ENCODE data around the gene KIAA1328.

The KIAA1328 gene

DNA sequence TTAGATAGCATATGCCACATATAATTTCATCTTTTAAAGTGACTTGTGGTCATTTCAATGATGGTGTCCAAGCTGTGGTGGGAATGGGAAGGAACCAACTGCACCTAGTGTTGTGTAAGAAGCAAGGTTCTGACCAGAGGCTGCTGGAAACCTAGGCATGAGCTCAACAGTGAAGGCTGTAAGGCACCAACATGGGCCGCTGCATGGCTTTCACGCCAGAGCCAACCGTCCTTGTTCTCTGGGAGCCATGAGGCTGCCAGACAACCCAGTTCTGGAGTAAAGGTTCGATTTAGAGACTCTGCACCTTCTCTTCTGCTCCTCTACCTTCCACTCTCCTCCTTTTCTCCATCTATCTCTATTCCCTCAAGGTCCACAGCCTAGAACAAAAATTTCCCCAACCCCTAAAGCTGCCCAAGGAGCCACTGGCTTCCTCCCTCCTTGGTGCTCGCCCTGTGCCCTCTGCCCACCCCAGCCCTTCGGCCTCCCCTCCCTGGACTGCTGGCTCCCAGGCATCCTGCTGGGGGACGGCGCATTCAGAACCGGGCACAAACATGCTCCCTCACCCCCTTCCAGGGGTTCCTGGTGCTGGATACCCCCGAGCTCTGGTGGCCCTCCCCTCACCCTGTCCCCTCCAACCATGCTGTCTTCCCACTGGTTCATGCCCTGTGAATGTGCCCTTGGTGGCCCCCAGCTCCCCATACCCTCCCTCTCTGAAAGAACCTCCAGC lies 431.6 kb downstream of the KIAA1328 start:
- no peak for DNase-seq

DNA sequence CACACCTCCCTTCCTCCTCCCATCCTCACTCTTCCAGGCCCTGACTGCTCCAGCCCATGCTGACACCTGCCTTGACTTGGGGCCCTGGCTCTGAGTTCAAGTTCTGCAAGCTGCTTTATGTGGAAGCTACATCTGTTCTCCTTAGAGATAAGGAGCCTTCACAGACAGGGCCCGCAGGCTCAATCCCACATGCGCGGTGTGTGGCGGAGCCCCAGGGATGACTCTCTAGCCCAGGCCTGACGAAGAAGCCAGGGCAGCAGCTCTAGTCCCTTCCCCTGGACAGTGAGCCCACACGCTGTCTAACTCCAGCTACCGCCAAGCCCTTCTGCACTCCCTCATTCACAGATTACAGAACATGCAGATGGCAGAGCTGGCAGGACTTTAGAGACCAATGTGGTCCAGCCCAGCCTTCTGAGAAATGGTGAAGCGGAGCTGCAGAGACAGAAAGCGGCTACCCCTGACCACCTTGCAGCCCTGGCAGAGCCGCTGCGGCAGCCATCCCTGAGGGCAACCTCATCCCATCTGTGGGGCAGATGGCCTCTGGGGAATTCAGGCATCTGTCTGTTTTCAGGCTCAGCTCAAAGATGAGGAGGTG lies 432.4 kb downstream of the KIAA1328 start:
- DNase-seq: no peak

DNA sequence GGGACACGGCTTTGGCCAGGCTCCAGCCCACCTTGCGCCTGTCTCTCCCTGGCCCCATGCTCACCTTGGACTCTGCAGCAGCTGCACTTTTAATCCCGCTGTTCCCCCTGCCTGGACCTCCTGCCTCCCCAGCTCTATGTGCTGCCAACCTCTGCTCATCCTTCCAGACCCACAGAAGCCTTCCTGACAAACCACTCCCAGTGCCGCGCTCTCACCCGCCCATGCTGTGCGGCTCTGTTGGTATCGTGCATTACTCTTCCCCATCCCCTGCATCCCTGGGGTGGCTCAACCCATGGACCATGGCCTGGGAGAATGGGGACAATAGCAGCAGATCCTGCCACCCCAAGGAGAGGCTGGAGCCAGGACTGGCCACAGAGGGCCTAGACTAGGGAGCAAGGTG lies 433.1 kb downstream of the KIAA1328 start:
- DNase-seq: no peak

DNA sequence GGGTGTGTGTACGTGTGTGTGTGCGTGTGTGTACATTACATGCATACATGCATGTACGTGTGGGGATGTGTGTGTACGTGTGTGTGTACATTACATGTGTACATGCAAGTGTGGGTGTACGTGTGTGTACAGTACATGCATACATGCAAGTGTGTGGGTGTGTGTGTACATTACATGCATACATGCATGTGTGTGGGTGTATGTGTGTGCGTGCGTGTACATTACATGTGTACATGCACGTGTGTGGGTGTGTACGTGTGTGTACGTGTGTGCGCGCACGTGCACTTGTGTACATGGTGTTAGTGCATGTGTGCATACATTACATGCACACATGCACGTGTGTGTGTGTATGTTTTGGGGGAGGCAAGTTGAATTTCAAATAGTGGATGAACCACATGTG lies 436.0 kb downstream of the KIAA1328 start:
- no peak for DNase-seq

DNA sequence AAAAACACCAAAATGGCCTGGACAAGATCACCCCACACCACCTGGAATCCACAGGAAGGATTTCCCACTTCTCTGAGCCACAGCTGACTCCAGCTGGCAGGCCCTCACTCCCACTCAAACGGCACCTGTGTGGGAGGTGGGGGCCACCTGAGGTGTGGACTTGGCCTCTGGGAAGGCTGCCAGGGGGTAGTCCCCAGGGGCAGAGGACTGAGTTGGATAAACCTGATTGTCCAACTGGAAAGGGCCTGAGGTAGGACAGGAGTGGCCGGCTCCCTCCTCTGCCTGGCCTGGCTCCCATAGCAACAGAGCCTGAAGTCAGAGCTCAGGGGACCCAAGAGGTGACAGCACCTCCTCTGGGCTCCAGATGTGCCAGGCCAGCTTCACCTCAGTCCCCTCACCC lies 436.5 kb downstream of the KIAA1328 start:
- DNase-seq: no peak

DNA sequence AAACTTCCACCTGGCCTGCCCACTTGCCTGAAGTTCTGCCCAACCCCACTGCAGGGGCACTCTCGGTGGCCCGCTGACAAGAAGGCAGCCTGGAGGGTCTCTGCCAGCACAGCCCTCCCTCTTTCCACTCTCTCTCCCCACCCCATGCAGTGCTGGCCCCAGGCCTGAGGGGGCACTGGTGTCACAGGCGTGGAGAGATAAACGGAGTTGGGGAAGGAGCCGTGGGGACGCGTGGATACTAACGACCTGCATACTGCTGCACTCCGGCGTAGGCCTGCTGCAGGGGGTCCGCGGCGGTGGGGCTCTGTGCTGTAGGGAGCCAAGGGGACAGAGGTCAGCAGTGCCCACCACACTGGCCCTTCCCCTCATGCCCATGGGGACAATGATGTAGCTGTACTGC lies 437.4 kb downstream of the KIAA1328 start:
- no peak for DNase-seq

DNA sequence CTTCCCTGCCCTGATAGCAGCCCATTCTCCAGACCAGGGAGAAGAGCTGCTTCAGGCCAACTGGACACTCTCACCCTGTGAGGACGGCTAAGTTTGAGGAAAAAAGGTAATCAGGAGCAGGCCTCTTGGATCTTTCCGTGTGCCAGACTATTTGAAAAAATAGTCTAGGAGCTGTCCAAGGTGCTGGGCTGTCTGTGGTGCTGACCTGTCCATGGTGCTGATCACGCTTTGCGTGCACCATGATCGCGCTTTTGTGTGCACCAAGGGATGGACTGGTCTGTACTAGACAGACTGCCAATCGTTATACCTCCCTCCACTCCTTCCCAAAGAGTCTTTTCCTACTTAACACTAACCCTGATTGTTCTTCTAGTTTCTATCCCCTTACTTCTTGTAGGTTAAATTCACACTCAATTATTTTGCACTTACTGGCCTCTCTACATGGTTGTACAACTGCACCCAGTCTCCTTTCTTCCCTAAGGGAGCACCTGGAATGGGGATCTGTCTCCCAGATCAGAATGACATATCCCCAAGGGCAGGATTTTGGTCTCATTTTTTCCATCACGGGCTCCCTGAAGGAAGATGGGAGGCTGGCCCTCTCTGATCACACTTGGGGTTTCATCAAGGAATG lies 441.2 kb downstream of the KIAA1328 start:
- DNase-seq: peak; percentile 41

DNA sequence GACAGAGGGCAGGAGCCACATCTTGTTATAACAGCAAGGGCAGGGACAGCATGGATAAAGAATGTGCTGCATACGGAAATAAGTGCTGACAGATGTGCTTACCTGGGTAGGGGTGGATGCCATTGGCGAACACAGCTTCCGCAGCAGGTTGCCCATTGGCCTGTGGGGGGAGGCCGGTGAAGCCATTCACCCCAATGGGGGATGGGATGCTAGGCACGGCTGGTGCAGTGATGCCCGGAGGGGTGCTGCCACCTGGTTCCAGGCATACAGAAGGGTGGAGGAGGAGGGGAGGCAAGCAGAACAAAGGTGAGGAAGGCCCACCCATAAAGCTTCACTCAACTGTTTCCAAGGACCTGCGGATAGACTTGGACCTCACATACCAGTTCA lies 441.7 kb downstream of the KIAA1328 start:
- DNase-seq: no peak

DNA sequence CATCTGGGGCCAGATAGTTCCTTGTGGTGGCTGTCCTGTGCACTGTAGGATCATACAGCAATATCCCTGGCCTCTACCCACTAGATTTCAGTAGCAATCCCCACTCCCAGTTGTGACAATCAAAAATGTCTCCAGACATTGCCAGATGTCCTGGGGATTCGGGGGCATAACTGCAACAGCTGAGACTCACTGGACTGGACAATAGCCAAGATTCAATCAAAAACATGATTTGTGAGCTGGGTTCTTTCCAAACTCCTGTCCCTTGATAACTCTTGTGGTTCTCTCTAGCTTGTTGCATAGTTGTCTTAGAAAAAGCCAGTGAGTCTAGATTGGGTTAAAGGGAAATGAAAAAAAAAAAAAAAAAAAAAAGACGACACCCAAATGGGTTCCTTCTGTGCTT lies 443.3 kb downstream of the KIAA1328 start:
- no peak for DNase-seq

DNA sequence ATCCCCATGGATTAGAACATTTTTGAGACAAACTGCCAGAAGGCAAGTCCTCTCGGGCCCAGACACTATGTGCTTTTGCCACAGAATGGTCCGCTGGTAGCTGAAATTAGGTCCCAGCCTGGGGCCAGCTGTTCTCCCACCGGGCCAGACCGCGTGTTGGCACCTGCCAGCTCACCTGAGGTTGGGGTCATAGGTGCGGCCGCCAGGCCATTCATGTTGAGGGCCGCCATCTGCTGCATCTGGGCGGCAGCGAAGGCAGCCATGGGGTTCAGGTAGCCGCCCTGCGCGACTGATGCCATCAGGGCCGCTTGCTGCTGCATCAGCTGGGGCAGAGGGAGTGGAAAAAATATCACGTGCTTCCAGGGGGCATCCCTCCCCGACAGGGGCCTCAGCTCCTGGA lies 443.9 kb downstream of the KIAA1328 start:
- DNase-seq: no peak

DNA sequence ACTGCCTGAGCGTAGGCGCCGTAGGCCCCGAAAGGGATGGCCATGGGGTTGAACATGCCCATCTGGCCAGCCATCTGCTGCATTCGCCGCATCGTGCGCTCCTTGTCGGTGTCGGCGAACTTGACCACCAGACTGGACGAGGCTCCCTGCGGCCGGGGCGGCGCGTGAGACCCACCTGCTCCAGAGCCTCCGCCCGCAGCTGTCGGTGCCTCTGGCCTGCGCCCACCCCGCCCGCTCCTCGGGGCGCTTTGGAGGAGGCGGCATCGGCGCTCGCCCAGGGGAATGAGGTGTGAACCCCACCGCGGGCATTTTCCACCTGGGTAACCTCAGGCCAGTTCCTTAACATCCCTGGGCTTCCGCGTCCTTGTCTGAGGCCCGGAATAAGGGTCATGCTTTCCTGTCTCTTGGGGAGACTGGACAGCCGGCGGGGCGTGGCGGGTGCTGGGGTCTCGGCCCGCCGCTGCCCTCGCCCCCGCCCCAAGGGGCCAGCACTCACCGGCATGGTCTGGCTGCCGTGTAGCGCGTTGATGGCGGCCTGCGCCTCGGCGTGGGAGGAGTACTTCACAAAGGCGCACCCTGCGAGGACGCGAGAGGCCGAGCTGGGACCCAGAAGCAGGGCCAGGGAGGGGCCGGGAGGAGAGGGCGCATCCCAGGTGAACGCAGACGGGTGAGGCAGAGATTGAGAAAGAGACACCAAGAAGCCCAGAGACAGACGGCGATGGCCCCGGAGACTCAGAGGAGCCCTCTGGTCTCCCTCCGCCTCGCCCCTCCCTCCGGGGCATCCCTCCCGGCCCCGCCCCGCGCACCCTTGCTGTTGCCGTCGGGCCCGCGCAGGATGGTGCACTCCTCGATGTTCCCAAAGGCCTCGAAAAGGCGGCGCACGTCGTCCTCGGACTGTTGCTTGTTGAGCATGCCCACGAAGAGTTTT lies 445.6 kb downstream of the KIAA1328 start:
- no peak for DNase-seq

DNA sequence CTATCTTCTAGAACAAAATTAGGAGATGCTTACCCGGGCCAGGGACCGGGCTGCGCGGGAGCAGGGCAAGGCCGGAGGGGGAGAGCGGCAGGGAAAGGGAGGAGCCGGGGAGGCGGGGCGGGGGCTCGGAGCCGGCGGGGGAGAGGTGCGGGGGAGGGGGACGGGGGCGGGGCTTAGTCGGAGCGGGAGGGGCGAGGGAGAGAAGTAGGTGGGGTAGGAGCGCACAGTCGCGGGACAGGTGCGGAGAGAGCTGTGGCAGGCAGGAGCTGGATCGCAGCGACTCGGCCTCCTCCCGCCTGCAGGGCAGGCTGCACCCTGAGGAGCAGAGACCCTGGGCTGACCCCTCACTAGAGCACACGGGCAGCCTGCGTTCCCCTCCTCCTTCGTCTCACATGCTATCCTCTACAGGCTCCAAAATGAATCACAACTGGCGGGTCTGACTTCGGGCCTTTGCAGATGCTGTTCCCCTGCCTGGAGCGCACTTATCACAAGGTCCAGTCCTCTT lies 446.4 kb downstream of the KIAA1328 start:
- DNase-seq: no peak

DNA sequence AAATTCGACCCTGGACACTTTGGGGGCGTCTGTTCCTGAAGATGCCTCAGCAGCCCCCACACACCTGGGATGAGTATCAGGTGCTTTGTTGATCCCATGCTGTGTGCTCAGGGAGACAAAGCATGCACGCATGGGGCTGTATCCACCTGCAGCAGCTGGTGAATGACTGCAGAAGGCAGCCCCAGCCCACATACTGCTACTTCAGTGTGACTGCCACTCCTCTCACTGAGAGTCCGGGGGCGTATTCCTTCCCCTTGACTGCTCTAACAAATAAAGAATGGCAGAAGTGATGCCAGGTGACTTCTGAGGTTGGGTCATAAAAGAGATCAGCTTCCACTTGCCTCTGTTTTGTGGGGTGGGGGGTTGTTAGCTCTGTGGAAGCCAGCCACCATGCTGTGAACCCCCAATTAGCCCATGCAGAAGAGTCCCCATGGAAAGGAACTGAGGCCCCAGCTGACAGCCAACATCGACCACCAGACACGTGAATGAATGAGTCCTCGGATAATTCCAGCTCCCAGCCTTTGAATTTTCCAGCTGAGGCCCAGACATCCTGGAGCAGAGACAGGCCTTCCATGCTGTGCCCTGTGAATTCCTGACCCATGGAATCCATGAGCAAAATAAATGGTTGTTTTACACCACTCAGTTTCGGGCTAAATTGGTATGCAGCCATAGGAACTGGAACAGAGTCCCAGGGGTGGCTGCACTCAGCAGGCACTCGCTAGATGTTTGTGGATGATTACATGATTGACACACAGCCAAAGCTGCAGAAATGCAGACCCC lies 447.4 kb downstream of the KIAA1328 start:
- DNase-seq: no peak

DNA sequence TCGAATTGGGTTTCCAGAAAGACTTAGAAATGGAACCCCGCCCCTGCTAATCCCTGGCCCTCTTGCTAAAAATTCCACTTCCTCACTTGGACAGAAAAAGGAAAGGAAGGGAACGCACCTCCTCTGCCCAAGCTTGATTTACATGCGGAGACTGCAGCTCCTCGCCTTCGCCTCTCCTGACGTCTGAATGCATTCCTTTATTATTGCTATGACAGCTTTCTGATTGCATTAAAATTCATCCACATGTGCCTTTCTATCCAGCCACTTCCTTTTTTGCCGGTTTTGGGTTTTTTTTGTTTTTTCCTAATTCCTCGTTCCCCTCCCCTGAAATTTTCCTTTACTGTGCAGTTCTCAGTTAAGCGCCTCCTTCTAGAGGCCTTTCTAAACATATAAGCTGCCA lies 448.9 kb downstream of the KIAA1328 start:
- no peak for DNase-seq

Data from suppressor macrophage treated with lipopolysaccharide for 4 hours (primary cell).